ENCODE measurements around the gene ORC6. TPM values are rescaled to one million over a fixed set of nuclear protein-coding genes. Genes with fewer than 3 reads are reported as not detected.

The ORC6 gene, protein sequence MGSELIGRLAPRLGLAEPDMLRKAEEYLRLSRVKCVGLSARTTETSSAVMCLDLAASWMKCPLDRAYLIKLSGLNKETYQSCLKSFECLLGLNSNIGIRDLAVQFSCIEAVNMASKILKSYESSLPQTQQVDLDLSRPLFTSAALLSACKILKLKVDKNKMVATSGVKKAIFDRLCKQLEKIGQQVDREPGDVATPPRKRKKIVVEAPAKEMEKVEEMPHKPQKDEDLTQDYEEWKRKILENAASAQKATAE
- total RNA-seq (2021) (71.8 to 76.1 TPM (median 71.9 TPM) in 3 replicates), Bru-seq, nascent RNA (percentile 98 among the genes with signal in this experiment)
- long read RNA-seq, experiment 1, transcript ORC6-201 (7 exons, 1,628 nt), result major isoform, 147 of 188 reads
- long read RNA-seq, experiment 1, partial matches to known transcripts, result 11 of 188 reads
- long read RNA-seq, experiment 1, other reads (novel, unspliced or antisense), result 24 of 188 reads
- long read RNA-seq, experiment 2, transcript ORC6-201 (7 exons, 1,628 nt), result major isoform, 37 of 71 reads
- long read RNA-seq, experiment 2, partial matches to known transcripts, result 16 of 71 reads
- long read RNA-seq, experiment 2, other reads (novel, unspliced or antisense), result 14 of 71 reads
- long read RNA-seq, experiment 3, transcript ORC6-201 (7 exons, 1,628 nt), result major isoform, 147 of 163 reads
- long read RNA-seq, experiment 3, partial matches to known transcripts, result 1 of 163 reads
- long read RNA-seq, experiment 3, other reads (novel, unspliced or antisense), result 12 of 163 reads

GRCh38 chr16:46689365-46690280 lies at the start of gene ORC6:
Gene ORC6, plus strand, starts transcription at chr16:46689659. Its CDS starts 47 bp downstream, at chr16:46689706.
- H3K27ac Mint-ChIP-seq, result peak within 1 kb of the TSS; percentile 95
- ChIA-PET CTCF (interaction anchor here (1.0 to 1.2 kb wide), 4 partner anchors 10 to 219 kb away, joined by 3 to 7 read pairs (median 3); no protein-coding TSS in a partner anchor), POLR2A (interaction anchor here (0.8 to 1.0 kb wide), 3 partner anchors 100 to 194 kb away, joined by 3 read pairs; partner anchors contain the start of gene GPT2)
- DNase-seq (ENCODE audit: low spot score) (peak; percentile 95), ATAC-seq (peak; percentile 79)
- H3K27me3 Mint-ChIP-seq (ENCODE audit: low read depth), result no peaks in the 10 kb centered on the region
- H3K9me3 Mint-ChIP-seq, result no peaks in the 10 kb centered on the region
- peaks cover 40% of the 10 kb centered on the region for H3K4me1 Mint-ChIP-seq
- H3K36me3 Mint-ChIP-seq, result peaks cover 28% of the 10 kb centered on the region
- H3K4me3 Mint-ChIP-seq, result no peak within 1 kb of the TSS
- TF ChIP-seq NR1H2 (CRISPR knock-in tag; IDR thresholded peaks at IDR 0.05) (no peak), ERG (CRISPR knock-in tag; IDR thresholded peaks at IDR 0.05) (no peak), PRDM15 (CRISPR knock-in tag; IDR thresholded peaks at IDR 0.05) (peak; percentile 95), FOXJ3 (CRISPR knock-in tag; IDR thresholded peaks at IDR 0.05; ENCODE audit: borderline replicate concordance) (no peak), CREB1 (CRISPR knock-in tag; IDR thresholded peaks at IDR 0.05) (peak; percentile 26; the same call in 1 of the 2 replicates), GTF2I (CRISPR knock-in tag; conservative IDR thresholded peaks at IDR 0.05) (no peak), NFYB (CRISPR knock-in tag; conservative IDR thresholded peaks at IDR 0.05; ENCODE audit: low read depth) (peak; percentile 92), NFE2L1 (CRISPR knock-in tag; IDR thresholded peaks at IDR 0.05) (0 out of 2 replicates have a peak, but pooled peaks have one; percentile 20), ATF1 (CRISPR knock-in tag; IDR thresholded peaks at IDR 0.05) (no peak), SMAD3 (CRISPR knock-in tag; IDR thresholded peaks at IDR 0.05; ENCODE audit: borderline replicate concordance) (0 out of 2 replicates have a peak, but pooled peaks have one; percentile 18), ZNF232 (CRISPR knock-in tag; IDR thresholded peaks at IDR 0.05) (0 out of 2 replicates have a peak, but pooled peaks have one; percentile 55), ZNF416 (CRISPR knock-in tag; IDR thresholded peaks at IDR 0.05) (no peak), ZSCAN18 (CRISPR knock-in tag; IDR thresholded peaks at IDR 0.05) (no peak), TCF7 (CRISPR knock-in tag; IDR thresholded peaks at IDR 0.05; ENCODE audit: low read depth) (0 out of 2 replicates have a peak, but pooled peaks have one; percentile 42), USF1 (CRISPR knock-in tag; IDR thresholded peaks at IDR 0.05) (peak; percentile 10), FOXK1 (CRISPR knock-in tag; IDR thresholded peaks at IDR 0.05) (no peak; the same call in 1 of the 2 replicates), SP1 (CRISPR knock-in tag; conservative IDR thresholded peaks at IDR 0.05) (peak; percentile 71), JAZF1 (CRISPR knock-in tag; IDR thresholded peaks at IDR 0.05) (no peak)
- TF ChIP-seq, protein P1, sequence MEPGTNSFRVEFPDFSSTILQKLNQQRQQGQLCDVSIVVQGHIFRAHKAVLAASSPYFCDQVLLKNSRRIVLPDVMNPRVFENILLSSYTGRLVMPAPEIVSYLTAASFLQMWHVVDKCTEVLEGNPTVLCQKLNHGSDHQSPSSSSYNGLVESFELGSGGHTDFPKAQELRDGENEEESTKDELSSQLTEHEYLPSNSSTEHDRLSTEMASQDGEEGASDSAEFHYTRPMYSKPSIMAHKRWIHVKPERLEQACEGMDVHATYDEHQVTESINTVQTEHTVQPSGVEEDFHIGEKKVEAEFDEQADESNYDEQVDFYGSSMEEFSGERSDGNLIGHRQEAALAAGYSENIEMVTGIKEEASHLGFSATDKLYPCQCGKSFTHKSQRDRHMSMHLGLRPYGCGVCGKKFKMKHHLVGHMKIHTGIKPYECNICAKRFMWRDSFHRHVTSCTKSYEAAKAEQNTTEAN (CRISPR knock-in tag; IDR thresholded peaks at IDR 0.05), result peak; percentile 35; the same call in 1 of the 2 replicates
- TF ChIP-seq, protein P2, sequence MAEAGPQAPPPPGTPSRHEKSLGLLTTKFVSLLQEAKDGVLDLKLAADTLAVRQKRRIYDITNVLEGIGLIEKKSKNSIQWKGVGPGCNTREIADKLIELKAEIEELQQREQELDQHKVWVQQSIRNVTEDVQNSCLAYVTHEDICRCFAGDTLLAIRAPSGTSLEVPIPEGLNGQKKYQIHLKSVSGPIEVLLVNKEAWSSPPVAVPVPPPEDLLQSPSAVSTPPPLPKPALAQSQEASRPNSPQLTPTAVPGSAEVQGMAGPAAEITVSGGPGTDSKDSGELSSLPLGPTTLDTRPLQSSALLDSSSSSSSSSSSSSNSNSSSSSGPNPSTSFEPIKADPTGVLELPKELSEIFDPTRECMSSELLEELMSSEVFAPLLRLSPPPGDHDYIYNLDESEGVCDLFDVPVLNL (CRISPR knock-in tag; IDR thresholded peaks at IDR 0.05; ENCODE audit: borderline replicate concordance, low read depth), result peak; percentile 80; the same call in 1 of the 2 replicates
- TF ChIP-seq, protein P3, sequence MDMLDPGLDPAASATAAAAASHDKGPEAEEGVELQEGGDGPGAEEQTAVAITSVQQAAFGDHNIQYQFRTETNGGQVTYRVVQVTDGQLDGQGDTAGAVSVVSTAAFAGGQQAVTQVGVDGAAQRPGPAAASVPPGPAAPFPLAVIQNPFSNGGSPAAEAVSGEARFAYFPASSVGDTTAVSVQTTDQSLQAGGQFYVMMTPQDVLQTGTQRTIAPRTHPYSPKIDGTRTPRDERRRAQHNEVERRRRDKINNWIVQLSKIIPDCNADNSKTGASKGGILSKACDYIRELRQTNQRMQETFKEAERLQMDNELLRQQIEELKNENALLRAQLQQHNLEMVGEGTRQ (CRISPR knock-in tag; IDR thresholded peaks at IDR 0.05), result no peak
